ENCODE data around the gene TP53.

The TP53 gene

DNA sequence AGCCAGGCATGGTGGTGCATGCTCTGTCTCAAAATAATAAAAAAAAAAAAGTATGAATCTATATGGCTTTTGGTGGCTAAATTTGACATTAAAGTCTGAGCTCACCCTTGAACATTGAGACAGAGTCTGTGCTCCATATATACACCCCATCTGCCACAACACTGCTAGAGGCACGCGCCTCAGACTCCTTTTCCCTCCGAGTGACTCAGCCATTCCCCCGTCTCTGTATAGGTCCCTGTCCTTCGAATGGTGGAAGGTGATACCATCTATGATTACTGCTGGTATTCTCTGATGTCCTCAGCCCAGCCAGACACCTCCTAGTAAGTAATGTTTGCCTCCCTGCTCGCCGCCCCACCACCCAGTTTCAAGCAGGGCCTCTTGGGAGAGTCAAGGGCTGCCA is 13.2 kb upstream of the TP53 start:
- no peak for TF ChIP-seq CTCF (conservative IDR thresholded peaks at IDR 0.05; ENCODE audit: low read depth, low read length)
- H3K4me3 ChIP-seq (ENCODE audit: low read depth, low read length), result no peak overlapping the region
- DNase-seq (ENCODE audit: low read depth), result no peak

GRCh38 chr17:7697828-7698588 is 10.7 kb upstream of the TP53 start:
- TF ChIP-seq CTCF (conservative IDR thresholded peaks at IDR 0.05; ENCODE audit: low read depth, low read length), result no peak
- DNase-seq (ENCODE audit: low read depth), result no peak
- no peak overlapping the region for H3K4me3 ChIP-seq (ENCODE audit: low read depth, low read length)

- TF ChIP-seq CTCF (conservative IDR thresholded peaks at IDR 0.05; ENCODE audit: low read depth, low read length), result no peak
- no peak overlapping the region for H3K4me3 ChIP-seq (ENCODE audit: low read depth, low read length)
These were observed 8.3 kb upstream of the TP53 start for GRCh38 chr17:7695586-7695985.

DNA sequence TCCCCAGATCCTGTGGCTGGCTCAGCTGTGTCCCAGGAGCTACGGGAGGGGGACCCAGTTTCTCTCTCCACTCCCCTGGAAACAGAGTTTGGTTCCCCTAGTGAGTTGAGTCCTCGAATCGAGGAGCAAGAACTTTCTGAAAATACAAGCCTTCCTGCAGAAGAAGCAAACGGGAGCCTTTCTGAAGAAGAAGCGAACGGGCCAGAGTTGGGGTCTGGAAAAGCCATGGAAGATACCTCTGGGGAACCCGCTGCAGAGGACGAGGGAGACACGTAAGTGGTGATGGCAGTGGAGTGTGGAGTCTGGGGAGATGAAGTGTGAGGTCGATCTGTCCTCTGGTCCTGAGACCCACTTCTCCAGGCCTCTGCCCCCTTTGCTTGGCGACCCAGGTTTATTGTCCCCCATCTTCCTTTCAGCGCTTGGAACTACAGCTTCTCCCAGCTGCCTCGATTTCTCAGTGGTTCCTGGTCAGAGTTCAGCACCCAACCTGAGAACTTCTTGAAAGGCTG is 1.6 kb upstream of the TP53 start:
- no peak for DNase-seq (ENCODE audit: low read depth)
- no peak for TF ChIP-seq CTCF (conservative IDR thresholded peaks at IDR 0.05; ENCODE audit: low read depth, low read length)
- peak overlapping the region; percentile 82 for H3K4me3 ChIP-seq (ENCODE audit: low read depth, low read length)

More at GRCh38 chr17:7695586-7695985, 8.3 kb upstream of the TP53 start:
- no peak for DNase-seq (ENCODE audit: low read depth)

DNA sequence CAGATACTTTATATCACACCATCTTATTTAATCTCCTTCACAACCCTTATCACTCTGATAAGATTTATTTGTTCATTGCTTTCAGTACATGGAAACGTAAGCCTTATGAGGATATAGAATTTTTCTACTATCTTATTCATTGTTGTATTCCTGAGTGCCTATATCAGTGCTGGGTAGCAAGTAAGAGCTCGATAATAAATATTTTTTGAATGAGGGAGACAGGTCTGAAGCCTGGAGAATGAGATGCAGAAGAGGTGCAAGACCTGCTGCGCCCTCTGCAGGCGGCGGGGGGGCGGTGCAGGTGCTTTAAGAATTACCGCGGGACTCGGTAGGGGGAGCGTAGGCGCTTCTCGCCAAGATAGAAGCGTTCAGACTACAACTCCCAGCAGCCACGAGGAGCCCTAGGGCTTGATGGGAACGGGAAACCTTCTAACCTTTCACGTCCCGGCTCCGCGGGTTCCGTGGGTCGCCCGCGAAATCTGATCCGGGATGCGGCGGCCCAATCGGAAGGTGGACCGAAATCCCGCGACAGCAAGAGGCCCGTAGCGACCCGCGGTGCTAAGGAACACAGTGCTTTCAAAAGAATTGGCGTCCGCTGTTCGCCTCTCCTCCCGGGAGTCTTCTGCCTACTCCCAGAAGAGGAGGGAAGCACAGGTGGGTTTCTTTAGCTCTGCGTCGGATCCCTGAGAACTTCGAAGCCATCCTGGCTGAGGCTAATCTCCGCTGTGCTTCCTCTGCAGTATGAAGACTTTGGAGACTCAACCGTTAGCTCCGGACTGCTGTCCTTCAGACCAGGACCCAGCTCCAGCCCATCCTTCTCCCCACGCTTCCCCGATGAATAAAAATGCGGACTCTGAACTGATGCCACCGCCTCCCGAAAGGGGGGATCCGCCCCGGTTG is 868 bp upstream of the TP53 start, which contains the start of gene WRAP53:
Gene WRAP53 (plus strand): TSS at position 570 of the 900 bp plus-strand sequence. CDS start 172 bp downstream, at position 742.
- peak; percentile 93 for TF ChIP-seq CTCF (conservative IDR thresholded peaks at IDR 0.05; ENCODE audit: low read depth, low read length)
- peak; percentile 100 for DNase-seq (ENCODE audit: low read depth)
- H3K4me3 ChIP-seq (ENCODE audit: low read depth, low read length), result peak within 1 kb of the TSS; percentile 96

- DNase-seq (ENCODE audit: low read depth), result peak; percentile 88
- H3K4me3 ChIP-seq (ENCODE audit: low read depth, low read length), result peak overlapping the region; percentile 96
- no peak for TF ChIP-seq CTCF (conservative IDR thresholded peaks at IDR 0.05; ENCODE audit: low read depth, low read length)
These were observed 843 bp downstream of the TP53 start for GRCh38 chr17:7686222-7687071.

Data from choroid plexus epithelial cell (primary cell).